ENCODE results near the gene B2M. TPM values are rescaled to one million over a fixed set of nuclear protein-coding genes. Genes with fewer than 3 reads are reported as not detected.
A peak's percentile ranks its signal among the peaks of the same experiment; 100 is the strongest.

Gene B2M
- total RNA-seq, 1 experiment from 2014 or later = 388 TPM

DNA sequence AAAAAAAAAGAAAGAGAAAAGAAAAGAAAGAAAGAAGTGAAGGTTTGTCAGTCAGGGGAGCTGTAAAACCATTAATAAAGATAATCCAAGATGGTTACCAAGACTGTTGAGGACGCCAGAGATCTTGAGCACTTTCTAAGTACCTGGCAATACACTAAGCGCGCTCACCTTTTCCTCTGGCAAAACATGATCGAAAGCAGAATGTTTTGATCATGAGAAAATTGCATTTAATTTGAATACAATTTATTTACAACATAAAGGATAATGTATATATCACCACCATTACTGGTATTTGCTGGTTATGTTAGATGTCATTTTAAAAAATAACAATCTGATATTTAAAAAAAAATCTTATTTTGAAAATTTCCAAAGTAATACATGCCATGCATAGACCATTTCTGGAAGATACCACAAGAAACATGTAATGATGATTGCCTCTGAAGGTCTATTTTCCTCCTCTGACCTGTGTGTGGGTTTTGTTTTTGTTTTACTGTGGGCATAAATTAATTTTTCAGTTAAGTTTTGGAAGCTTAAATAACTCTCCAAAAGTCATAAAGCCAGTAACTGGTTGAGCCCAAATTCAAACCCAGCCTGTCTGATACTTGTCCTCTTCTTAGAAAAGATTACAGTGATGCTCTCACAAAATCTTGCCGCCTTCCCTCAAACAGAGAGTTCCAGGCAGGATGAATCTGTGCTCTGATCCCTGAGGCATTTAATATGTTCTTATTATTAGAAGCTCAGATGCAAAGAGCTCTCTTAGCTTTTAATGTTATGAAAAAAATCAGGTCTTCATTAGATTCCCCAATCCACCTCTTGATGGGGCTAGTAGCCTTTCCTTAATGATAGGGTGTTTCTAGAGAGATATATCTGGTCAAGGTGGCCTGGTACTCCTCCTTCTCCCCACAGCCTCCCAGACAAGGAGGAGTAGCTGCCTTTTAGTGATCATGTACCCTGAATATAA is 2.0 kb downstream of the B2M start:
- peaks cover 41% of the 10 kb centered on the region for H3K79me2 ChIP-seq (ENCODE audit: insufficient read depth, low read length)
- intact Hi-C loops (cut with micrococcal nuclease) = no loop called here
- no peaks in the 10 kb centered on the region for H3K9me2 ChIP-seq (ENCODE audit: insufficient read depth)
- DNase-seq (ENCODE audit: low read depth, low spot score) (no peak), ATAC-seq (0 out of 2 replicates have a peak, but pooled peaks have one; percentile 11)
- BruUV-seq (replicated peaks) = no TSS peak
- peak overlapping the region; percentile 69 for H3K27ac ChIP-seq (ENCODE audit: low read depth, low read length)
- RAD21 ChIA-PET (ENCODE audit: low non-redundant PET in 1 of 2, low total read pairs in 2 of 2, uncharacterized antibody in 2 of 2, unreplicated experiment in 2 of 2) = interaction anchor here (0.8 to 1.9 kb wide), 5 partner anchors 16 to 50 kb away, joined by 4 to 6 read pairs (median 5); partner anchors contain the start of genes SPG11 (in 1 of the 2) and TRIM69 (in 1 of the 2)
- no peak overlapping the region for H2AFZ ChIP-seq (ENCODE audit: low read depth, low read length, poor library complexity, severe bottlenecking)
- peak overlapping the region; percentile 83 for H3K4me2 ChIP-seq (ENCODE audit: low read length)
- peak overlapping the region; percentile 84 to 93 for H3K4me3 ChIP-seq (replicated peaks in 1 of 2; ENCODE audit: low read depth in 1 of 2, low read length in 2 of 2)
- TF ChIP-seq RAD21 (IDR thresholded peaks at IDR 0.05; ENCODE audit: low read depth) (peak; percentile 58), CEBPB (IDR thresholded peaks at IDR 0.05; ENCODE audit: low read depth) (no peak), POLR2A (IDR thresholded peaks at IDR 0.05; ENCODE audit: borderline replicate concordance, extremely low read depth, insufficient read depth, insufficient read length) (no peak)
- TF ChIP-seq, protein P1, sequence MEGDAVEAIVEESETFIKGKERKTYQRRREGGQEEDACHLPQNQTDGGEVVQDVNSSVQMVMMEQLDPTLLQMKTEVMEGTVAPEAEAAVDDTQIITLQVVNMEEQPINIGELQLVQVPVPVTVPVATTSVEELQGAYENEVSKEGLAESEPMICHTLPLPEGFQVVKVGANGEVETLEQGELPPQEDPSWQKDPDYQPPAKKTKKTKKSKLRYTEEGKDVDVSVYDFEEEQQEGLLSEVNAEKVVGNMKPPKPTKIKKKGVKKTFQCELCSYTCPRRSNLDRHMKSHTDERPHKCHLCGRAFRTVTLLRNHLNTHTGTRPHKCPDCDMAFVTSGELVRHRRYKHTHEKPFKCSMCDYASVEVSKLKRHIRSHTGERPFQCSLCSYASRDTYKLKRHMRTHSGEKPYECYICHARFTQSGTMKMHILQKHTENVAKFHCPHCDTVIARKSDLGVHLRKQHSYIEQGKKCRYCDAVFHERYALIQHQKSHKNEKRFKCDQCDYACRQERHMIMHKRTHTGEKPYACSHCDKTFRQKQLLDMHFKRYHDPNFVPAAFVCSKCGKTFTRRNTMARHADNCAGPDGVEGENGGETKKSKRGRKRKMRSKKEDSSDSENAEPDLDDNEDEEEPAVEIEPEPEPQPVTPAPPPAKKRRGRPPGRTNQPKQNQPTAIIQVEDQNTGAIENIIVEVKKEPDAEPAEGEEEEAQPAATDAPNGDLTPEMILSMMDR (IDR thresholded peaks at IDR 0.05 in 2 of 3, conservative IDR thresholded peaks at IDR 0.05 in 1 of 3; ENCODE audit: borderline replicate concordance in 1 of 3, insufficient read depth in 1 of 3, low read depth in 2 of 3, low read length in 2 of 3) = peak; percentile 25 to 46 (median 27); a peak in 3 of 6 replicates
- no peaks in the 10 kb centered on the region for H3K27me3 ChIP-seq (ENCODE audit: insufficient read depth, low read length)
- peak overlapping the region; percentile 74 for H3K9ac ChIP-seq (ENCODE audit: low read length)
- H3K4me1 ChIP-seq (ENCODE audit: control insufficient read depth in 1 of 2, insufficient read depth in 2 of 2, low read length in 2 of 2) = peaks cover 11 to 13% of the 10 kb centered on the region in 2 experiments; a peak in 3 of 4 replicates
- POLR2A ChIA-PET = interaction anchor here (0.6 to 7.0 kb wide), 8 partner anchors 8 to 50 kb away, joined by 3 to 106 read pairs (median 8); partner anchors contain the start of genes SPG11 and TRIM69
- H3K9me3 ChIP-seq (ENCODE audit: control insufficient read depth in 1 of 2, insufficient read depth in 1 of 2, low read depth in 1 of 2, low read length in 2 of 2) = no peaks in the 10 kb centered on the region
- no peaks in the 10 kb centered on the region for H4K20me1 ChIP-seq (ENCODE audit: insufficient read depth)
- H3K36me3 ChIP-seq (ENCODE audit: control insufficient read depth in 1 of 2, insufficient read depth in 2 of 2, low read length in 2 of 2) = peaks cover 27 to 34% of the 10 kb centered on the region in 2 experiments
- CTCF ChIA-PET = interaction anchor here (0.6 to 3.6 kb wide), 9 partner anchors 9 to 140 kb away, joined by 3 to 30 read pairs (median 6); partner anchors contain the start of genes SPG11 and TRIM69
